T-helper 1 cell (primary cell): ENCODE results near the gene CEP131.

ENCODE experiments used
- DNase-seq, 5 donors: peaks; one replicate each; pipeline ENCODE4 v3.0.0-alpha.2; 2012 to 2020
- total RNA-seq, 4 donors: gene quantifications; one replicate each; lab custom pipeline; 2026; lab: John Stamatoyannopoulos, UW

CEP131 gene
- 15.4 to 22.6 (median 21.6) reads per million in 4 donors for total RNA-seq

GRCh38 chr17:81222906-81223761 is at the start of gene CEP131:
Gene CEP131, minus strand, starts transcription at chr17:81222965. Its CDS starts 2,909 bp downstream, at chr17:81220056.
- DNase-seq: peak; percentile 98 to 100 (median 99)

- DNase-seq: no peak
Measured at GRCh38 chr17:81271226-81271625, 48.5 kb upstream of the CEP131 start.

DNA sequence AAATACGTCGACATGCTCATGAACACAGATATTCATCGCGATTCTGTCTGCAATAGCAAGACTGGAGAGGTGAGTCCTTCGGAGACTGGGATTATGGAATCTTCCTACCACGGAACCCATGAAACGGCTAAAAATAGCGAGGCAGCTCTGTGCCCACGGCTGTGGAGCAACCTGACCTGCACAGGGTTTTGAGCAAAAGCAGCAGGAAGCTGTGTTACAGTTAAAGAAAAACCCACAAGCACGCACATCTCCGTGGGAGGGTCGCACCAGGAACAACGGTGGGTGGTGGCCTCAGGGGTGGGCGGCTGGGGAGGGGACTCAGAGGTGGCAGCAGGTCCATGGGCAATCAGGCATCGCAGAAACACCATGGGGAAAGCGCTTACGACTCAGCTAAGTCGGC is 47.5 kb upstream of the CEP131 start:
- no peak for DNase-seq

DNA sequence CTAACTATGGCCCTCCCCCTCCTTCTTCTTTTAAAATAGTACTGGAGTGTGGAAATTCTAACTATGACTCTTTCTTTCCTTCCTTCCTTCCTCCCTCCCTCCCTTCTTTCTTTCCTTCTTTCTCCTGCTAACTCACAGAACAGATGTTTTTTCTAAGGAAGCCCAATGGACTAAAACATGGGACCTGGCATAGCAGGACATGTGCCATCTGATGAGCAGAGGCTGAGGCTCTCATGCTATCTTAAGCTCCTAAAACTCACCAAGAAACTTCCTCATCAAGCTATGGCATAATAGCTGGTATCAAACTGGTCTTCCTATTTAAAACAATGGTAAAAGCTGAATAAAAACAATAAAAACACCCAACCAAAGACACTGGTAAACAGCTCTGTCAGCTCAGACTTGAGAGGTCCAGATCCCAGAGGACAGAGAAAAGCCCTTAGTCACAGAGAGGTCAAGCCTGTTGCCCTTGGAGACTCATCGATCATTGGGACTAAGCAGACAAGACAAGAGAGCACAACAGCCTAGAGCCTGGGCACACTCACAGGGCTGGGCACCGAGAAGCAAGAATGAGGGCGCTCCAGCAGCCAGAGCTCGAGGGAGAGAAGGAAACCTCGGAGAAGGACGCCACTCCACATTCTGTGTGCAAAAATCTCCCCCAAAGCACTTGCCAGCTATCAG is 44.8 kb upstream of the CEP131 start:
- DNase-seq: no peak

- DNase-seq: no peak
Measured at GRCh38 chr17:81265576-81265975, 42.8 kb upstream of the CEP131 start.

DNA sequence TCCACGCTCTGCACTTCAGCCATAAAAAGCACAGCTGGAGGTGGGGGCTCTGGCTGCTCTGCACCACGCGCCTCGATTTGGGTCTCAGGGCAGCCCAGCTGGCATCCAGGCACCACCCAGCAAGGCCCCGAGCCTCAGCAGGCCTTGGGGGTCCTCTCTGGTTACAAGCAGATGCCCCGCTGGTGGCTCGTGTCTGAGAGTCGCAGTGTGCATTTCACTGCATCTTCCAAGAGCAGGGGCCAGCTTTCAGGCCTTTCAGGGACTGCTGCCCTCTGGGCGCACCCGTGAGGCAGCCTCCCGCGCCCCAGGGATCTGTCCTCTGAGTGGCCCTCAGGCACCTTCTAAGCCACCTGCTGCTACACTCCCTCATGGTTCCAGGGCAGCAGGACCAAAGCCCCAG is 41.9 kb upstream of the CEP131 start:
- no peak for DNase-seq

- DNase-seq: no peak
Measured at GRCh38 chr17:81263371-81264181, 40.8 kb upstream of the CEP131 start.

- DNase-seq: no peak
Measured at GRCh38 chr17:81261582-81262336, 39.0 kb upstream of the CEP131 start.

GRCh38 chr17:81261096-81261495 is 38.3 kb upstream of the CEP131 start:
- DNase-seq: no peak

DNA sequence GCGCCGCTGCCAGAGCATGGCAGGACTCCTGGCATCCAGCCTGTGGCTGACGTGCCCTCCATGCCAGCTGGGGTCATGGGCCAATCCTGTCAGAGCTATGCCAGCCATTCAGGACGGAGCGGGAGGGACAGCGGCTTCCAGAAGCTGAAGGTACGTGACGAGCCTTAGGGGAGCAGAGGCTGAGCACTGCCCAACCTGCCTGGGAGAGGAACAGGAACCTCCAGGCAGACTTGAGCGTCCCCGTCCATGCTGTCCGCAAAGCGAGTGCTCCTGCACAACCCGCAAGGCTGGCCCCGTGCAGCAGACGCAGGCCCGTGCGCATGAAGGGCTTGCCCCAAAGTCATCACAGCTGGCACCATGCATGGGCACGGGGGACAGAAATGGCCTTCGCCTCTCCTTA is 37.9 kb upstream of the CEP131 start:
- no peak for DNase-seq

GRCh38 chr17:81260171-81260570 is 37.4 kb upstream of the CEP131 start:
- no peak for DNase-seq

DNA sequence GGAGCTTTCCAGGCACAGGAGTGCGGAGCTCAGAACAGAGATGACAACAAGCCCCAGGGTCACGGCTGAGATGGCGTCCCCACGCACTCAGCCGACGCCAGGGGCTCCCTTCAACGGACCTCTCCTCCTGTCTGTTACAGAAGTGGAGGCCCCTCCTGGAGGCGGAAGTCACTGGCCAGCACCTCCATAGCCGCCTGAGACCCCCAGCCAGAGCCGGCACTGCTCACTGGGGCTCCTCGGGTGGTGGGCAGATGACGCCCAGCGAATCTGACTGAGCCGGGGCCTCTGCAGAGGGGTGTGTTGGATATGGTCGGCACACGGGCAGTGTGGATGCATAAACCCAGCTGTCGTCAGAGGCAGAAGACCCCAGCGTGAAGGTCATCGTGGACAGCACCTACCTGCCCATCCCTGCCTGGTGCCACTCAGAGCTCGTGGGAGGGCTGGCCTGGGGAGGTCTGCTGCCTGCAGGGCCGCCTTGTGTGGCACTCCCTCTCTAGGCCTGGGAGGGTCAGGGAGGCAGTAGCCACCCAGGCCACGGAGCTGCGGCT is 36.4 kb upstream of the CEP131 start:
- DNase-seq: no peak

DNA sequence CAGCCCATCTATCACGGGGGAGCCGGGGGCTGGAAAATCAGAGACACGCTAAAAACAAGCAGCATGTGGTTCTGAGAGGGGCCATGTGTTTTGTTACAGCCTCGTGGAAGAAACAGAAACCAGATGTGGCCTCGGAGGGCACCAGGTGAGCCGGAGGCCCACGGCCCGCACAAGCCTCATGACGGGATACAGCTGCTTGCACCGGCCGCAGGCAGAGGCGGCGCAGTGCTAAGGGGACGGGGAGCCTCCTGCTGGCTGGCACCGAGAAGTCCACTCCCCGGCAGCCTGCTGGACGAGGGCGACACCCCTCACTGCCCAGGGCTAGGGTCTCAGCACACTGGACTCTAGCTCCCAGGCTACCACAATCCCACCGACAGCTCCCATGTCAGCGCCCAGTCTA is 35.5 kb upstream of the CEP131 start:
- no peak for DNase-seq

GRCh38 chr17:81257533-81257932 is 34.8 kb upstream of the CEP131 start:
- DNase-seq: no peak

- DNase-seq: no peak
Measured at GRCh38 chr17:81256616-81257015, 33.9 kb upstream of the CEP131 start.

DNA sequence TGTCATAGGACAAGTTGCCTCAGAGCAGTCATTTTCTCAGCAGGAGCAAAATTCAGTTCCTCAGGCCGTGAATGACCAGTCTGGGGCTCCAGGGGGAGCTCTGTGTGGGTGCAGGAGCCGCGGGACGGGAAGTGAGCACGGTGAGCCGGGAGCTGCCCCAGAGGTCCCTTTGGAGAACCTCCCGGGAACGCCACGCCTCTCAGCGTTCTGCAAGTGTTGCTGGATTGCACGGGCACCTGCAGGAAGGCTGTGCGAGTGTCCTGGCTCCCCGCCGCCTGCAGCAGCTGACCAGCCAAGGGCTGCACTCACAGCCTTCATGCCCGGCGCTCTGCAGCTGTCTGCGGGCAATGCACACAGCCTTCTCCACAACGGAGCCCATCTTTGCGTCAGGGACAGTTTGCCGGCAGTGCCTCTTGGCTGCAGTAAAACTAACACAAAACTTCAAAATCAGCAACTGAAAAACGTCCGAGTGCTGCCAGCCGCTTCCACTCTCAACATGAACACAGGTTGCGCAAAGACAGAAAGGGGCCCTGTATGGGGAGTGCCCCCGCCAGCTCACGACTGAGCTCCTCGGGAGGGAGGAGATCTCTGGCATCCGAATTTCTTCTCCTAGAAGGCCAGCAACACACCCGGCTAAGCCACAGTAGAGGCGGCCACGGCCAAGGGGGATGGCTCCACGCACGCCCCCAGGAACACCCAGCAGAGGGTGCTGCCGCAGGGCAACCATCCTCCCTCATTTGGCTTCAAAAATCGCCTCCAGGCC is 32.4 kb upstream of the CEP131 start:
- DNase-seq: no peak

DNA sequence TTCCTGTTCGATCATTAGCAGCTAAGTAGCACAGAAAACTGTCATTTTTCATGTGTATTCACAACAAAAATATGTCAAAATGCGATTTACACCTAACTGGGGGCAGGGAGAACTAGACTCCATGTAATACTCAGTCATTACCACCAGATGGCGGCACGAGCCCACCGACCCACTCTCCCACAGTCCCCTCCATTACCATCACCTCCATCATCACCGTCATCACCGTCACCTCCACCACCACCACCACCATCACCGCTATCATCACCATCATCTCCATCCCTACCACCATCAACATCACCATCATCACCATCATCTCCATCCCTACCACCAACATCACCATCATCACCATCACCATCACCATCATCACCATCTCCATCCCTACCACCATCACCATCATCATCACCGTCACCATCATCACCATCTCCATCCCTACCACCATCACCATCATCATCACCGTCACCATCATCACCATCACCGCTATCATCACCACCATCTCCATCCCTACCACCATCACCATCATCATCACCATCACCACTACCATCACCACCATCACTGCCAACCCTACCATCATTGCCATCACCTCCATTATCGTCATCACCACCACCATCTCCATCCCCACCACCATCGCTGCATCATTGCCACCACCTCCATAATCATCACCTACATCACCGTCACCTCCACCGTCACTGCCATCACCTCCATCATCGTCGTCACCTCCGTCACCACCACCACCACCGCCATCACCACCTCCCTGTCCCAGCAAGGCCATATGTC is 30.8 kb upstream of the CEP131 start:
- peak in 4 of 5 donors; percentile 36 to 56 (median 42) for DNase-seq

GRCh38 chr17:81252987-81253329 is 30.2 kb upstream of the CEP131 start:
- no peak for DNase-seq

DNA sequence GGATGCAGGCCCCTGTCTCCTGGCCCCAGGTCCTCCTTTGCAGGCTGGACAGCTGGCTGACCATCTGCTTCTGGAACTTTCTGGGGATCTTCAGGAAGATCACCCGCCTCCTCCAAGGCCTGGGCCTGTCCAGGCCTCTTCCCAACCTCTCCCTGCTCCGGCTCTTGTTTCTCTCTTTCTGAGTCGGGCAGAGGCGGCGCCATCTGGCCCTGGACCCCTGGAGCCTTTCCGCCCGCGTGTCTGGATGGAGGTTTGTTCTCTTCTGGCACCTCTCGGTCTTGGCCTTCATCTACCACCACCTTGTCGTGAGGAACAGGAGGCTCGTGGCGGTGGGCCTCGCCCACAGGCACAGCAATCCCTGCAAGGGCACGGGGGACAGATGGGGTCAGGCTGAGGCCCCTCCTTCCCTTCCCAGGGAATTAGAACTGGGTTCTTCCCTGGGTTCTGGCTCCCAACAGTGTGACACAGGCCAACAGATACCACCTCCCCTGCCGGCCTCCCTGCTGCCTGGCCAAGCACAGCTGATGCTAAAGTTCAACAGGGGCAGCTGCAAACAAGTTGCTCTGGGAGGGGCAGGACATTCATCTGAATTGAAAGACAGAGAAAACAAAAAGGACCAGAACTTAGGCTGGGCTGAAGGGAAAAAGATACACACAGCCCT is 29.7 kb upstream of the CEP131 start:
- DNase-seq: no peak

DNA sequence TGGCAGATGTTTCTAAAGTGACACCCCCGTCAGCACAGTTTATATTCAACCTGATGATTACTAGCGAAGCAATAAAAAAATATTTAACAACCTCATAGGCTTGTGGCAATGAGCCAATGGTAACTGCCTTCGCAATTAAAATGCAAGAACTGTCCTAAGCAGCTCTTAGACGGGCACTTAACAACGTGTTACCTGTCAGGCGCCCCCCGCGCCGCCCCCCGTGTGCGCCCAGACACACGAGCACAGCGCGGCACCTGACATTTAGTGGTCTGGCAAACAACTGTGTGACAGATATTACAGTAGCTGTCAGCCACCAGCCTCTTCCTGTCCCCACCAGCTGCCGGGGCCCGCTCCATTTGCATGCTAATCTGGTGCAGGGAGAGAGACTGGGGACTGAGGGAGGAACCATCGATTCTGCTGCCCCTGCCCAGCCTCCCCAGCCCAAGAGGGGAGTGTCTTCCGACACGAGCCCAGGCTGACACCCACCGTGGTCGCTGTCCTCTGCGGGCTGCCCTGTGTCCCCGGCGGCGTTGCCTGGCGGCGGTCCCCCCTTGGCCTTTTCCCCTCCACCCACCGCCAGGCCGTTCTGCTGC is 29.0 kb upstream of the CEP131 start:
- no peak for DNase-seq
